ENCODE measurements around the gene SLC12A3.

DNA sequence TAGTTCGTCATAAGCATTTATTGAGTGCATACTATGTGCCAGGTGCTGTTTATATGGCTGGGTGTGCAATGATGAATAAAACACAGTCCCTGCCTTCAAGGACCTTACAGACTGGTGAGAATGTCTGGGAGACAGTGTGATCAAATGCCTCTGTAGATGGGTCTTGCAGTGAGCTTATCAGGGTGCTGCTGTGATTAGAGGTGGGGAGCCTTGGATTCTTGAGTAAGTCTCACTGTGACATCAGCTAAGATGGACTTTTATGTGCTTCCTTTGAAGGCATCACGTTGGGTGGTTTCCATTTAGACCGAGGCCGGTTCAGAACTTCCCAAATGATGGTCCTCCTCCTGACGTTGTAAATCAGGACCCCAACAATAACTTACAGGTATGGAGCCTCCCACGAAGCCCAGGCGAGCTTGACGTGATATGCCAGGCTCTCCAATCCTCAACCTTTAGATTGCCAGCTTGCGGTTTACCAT, 76.9 kb downstream of the SLC12A3 start:
- TF ChIP-seq SUZ12 (IDR thresholded peaks at IDR 0.05; ENCODE audit: extremely low read depth, insufficient read depth, insufficient read length), result no peak
- no peak for TF ChIP-seq ZNF274 (IDR thresholded peaks at IDR 0.05; ENCODE audit: low read depth, low read length)
